Prostate gland (tissue), 2 donors: ENCODE data around the gene VPS13A. TPM values are rescaled to one million over a fixed set of nuclear protein-coding genes. Genes with fewer than 3 reads are reported as not detected.

Experiments
- DNase-seq: peaks from one replicate; pipeline ENCODE4 v3.0.0-alpha.2; 2019; ENCODE audit warnings: low spot score
- H3K27ac ChIP-seq, 2 donors: fragments of 200-600 bp; sonication (generic); 2 replicates each; pipeline ENCODE4 v1.5.1; 2017 to 2019
- H3K27me3 ChIP-seq: fragments of 200-600 bp; sonication (generic); replicated peaks from 2 replicates; pipeline ENCODE4 v1.5.1; 2019; ENCODE audit not compliant: insufficient read depth
- H3K36me3 ChIP-seq, 2 donors: fragments of 200-600 bp; sonication (generic); 1 replicate in 1 of 2; 2 replicates in 1 of 2; pipeline versions ENCODE4 v1.5.1 to v1.8.1; 2017 to 2019
- H3K4me1 ChIP-seq: fragments of 200-600 bp; sonication (generic); replicated peaks from 2 replicates; pipeline ENCODE4 v1.5.1; 2019
- H3K4me3 ChIP-seq, 2 donors: fragments of 200-600 bp; sonication (generic); 2 replicates each; pipeline ENCODE4 v1.5.1; 2017 to 2019
- H3K9me3 ChIP-seq: fragments of 200-600 bp; sonication (generic); 2 replicates; pipeline ENCODE4 v1.5.1; 2017
- CTCF ChIP-seq, 4 experiments: fragments of 200-600 bp in 2 of 4; fragments of 450-650 bp in 2 of 4; sonication (generic) in 2 of 4; IDR thresholded peaks; 1 replicate in 3 of 4; 2 replicates in 1 of 4; pipeline ENCODE4 v1.5.1; 2016 to 2019; ENCODE audit warnings: antibody characterized with exemption in 4 of 4, mild to moderate bottlenecking in 2 of 4, moderate library complexity in 2 of 4
- POLR2A ChIP-seq: fragments of 450-650 bp; IDR thresholded peaks from one replicate; pipeline ENCODE4 v1.6.1; 2016; ENCODE audit warnings: antibody characterized with exemption, mild to moderate bottlenecking
- POLR2AphosphoS5 ChIP-seq: sonication (generic); formaldehyde crosslinking; IDR thresholded peaks from one replicate; pipeline ENCODE4 v1.6.1; 2017; ENCODE audit warnings: antibody characterized with exemption
- WGBS: methylation state at CpG from one replicate; pipeline ENCODE4 v1.1.5; 2018; 5-methylcytosine and 5-hydroxymethylcytosine counted together
- intact Hi-C: fragments of 100-400 bp; cut with DNase I; formaldehyde crosslinking; loops from one replicate; pipeline ENCODE4 v1.14.2; 2022
- total RNA-seq, 2 donors: library from RNA; depleted of rRNA; stranded (reverse); fragments of >200 nt; gene quantifications; one replicate each; pipeline ENCODE4 v1.1.0, GENCODE V29; 2016

The VPS13A gene
- total RNA-seq, 2 donors from 2014 or later = 22.7 to 25.2 TPM

GRCh38 chr9:77221431-77221830, 44.1 kb downstream of the VPS13A start:
- no peak for DNase-seq
- H3K27me3 ChIP-seq = no peaks in the 10 kb centered on the region
- H3K36me3 ChIP-seq = no peaks in the 10 kb centered on the region
- TF ChIP-seq CTCF (IDR thresholded peaks at IDR 0.05) (no peak), POLR2AphosphoS5 (no peak), POLR2A (no peak)
- H3K4me1 ChIP-seq = no peaks in the 10 kb centered on the region
- H3K9me3 ChIP-seq = no peaks in the 10 kb centered on the region
- H3K4me3 ChIP-seq = no peak overlapping the region
- H3K27ac ChIP-seq = no peak overlapping the region
- WGBS = 90% methylated on average over 3 of the region's 3 CpGs
- intact Hi-C loops = no loop called here

- no peaks in the 10 kb centered on the region for H3K27me3 ChIP-seq
- intact Hi-C loops = no loop called here
- no peak for DNase-seq
- WGBS = 82% methylated on average over 5 of the region's 5 CpGs
- H3K36me3 ChIP-seq = no peaks in the 10 kb centered on the region
- no peak for TF ChIP-seq POLR2A
- no peak for TF ChIP-seq CTCF (IDR thresholded peaks at IDR 0.05)
- TF ChIP-seq POLR2AphosphoS5 = no peak
- H3K4me3 ChIP-seq = no peak overlapping the region
- H3K27ac ChIP-seq = no peak overlapping the region
- H3K4me1 ChIP-seq = no peaks in the 10 kb centered on the region
- H3K9me3 ChIP-seq = no peaks in the 10 kb centered on the region
Observed at GRCh38 chr9:77224746-77225312, 47.5 kb downstream of the VPS13A start.

- Histone ChIP-seq H3K4me1 (no peaks in the 10 kb centered on the region), H3K9me3 (no peaks in the 10 kb centered on the region)
- WGBS = 85% methylated on average over 5 of the region's 5 CpGs
Observed at GRCh38 chr9:77236693-77237092, 59.4 kb downstream of the VPS13A start.

GRCh38 chr9:77237896-77238295, 60.6 kb downstream of the VPS13A start:
- no peak overlapping the region for H3K27ac ChIP-seq
- no peak for TF ChIP-seq POLR2A
- no peak for TF ChIP-seq POLR2AphosphoS5
- no peak for TF ChIP-seq CTCF (IDR thresholded peaks at IDR 0.05)
- H3K4me3 ChIP-seq = no peak overlapping the region
- no peaks in the 10 kb centered on the region for H3K4me1 ChIP-seq
- intact Hi-C loops = no loop called here
- no peaks in the 10 kb centered on the region for H3K36me3 ChIP-seq
- no peak for DNase-seq
- no peaks in the 10 kb centered on the region for H3K27me3 ChIP-seq
- no peaks in the 10 kb centered on the region for H3K9me3 ChIP-seq
- WGBS = 73% methylated on average over 2 of the region's 2 CpGs

More at GRCh38 chr9:77236693-77237092, 59.4 kb downstream of the VPS13A start:
- no peak overlapping the region for H3K27ac ChIP-seq
- H3K4me3 ChIP-seq = no peak overlapping the region
- H3K36me3 ChIP-seq = no peaks in the 10 kb centered on the region
- TF ChIP-seq POLR2A = no peak
- TF ChIP-seq CTCF (IDR thresholded peaks at IDR 0.05) = no peak
- TF ChIP-seq POLR2AphosphoS5 = no peak
- intact Hi-C loops = no loop called here
- DNase-seq = no peak
- no peaks in the 10 kb centered on the region for H3K27me3 ChIP-seq

GRCh38 chr9:77251050-77251449, 73.7 kb downstream of the VPS13A start:
- Histone ChIP-seq H3K27ac (no peak overlapping the region), H3K36me3 (no peaks in the 10 kb centered on the region), H3K9me3 (no peaks in the 10 kb centered on the region), H3K4me1 (no peaks in the 10 kb centered on the region), H3K27me3 (no peaks in the 10 kb centered on the region), H3K4me3 (no peak overlapping the region)
- 94% methylated on average over 1 of the region's 1 CpG for WGBS
- TF ChIP-seq POLR2A = no peak
- no peak for TF ChIP-seq CTCF (IDR thresholded peaks at IDR 0.05)
- no peak for DNase-seq
- intact Hi-C loops = no loop called here
